HEK293 (cell line): ENCODE data around the gene ABHD16A.

ENCODE experiments used
- GLI2 ChIP-seq: fragments of 450-650 bp; formaldehyde crosslinking; IDR thresholded peaks from 2 replicates; pipeline ENCODE4; 2017; ENCODE audit warnings: missing biosample characterization, missing genetic modification characterization, low read depth, borderline replicate concordance
- HOXC10 ChIP-seq: sonication (generic); formaldehyde crosslinking; IDR thresholded peaks from 2 replicates; pipeline ENCODE4 v1.8.1; 2023; ENCODE audit warnings: mild to moderate bottlenecking, missing genetic modification reagents
- KLF1 ChIP-seq: fragments of 450-650 bp; formaldehyde crosslinking; IDR thresholded peaks from 2 replicates; pipeline ENCODE4 v1.5.1; 2016; ENCODE audit warnings: missing biosample characterization, missing genetic modification characterization
- KLF16 ChIP-seq: fragments of 450-650 bp; formaldehyde crosslinking; IDR thresholded peaks from 2 replicates; pipeline ENCODE4 v1.5.1; 2017; ENCODE audit warnings: missing biosample characterization, missing genetic modification characterization
- KLF7 ChIP-seq: fragments of 450-650 bp; formaldehyde crosslinking; IDR thresholded peaks from 2 replicates; pipeline ENCODE4 v1.5.1; 2016; ENCODE audit warnings: missing biosample characterization, missing genetic modification characterization, borderline replicate concordance
- KLF9 ChIP-seq: fragments of 450-650 bp; formaldehyde crosslinking; IDR thresholded peaks from 2 replicates; pipeline ENCODE4 v1.5.1; 2016; ENCODE audit warnings: missing biosample characterization, missing genetic modification characterization, low read depth
- OVOL3 ChIP-seq: fragments of 450-650 bp; formaldehyde crosslinking; IDR thresholded peaks from 2 replicates; pipeline ENCODE4 v1.5.1; 2016; ENCODE audit warnings: missing biosample characterization, missing genetic modification characterization
- ZBTB20 ChIP-seq: fragments of 450-650 bp; formaldehyde crosslinking; IDR thresholded peaks from 2 replicates; pipeline ENCODE4 v1.5.1; 2016; ENCODE audit warnings: missing biosample characterization, missing genetic modification characterization
- ZFP3 ChIP-seq: fragments of 450-650 bp; formaldehyde crosslinking; IDR thresholded peaks from 2 replicates; pipeline ENCODE4 v1.5.1; 2016; ENCODE audit warnings: low read depth, missing biosample characterization, missing genetic modification characterization
- ZFP37 ChIP-seq: fragments of 450-650 bp; formaldehyde crosslinking; IDR thresholded peaks from 2 replicates; pipeline ENCODE4 v1.5.1; 2016; ENCODE audit warnings: missing biosample characterization, missing genetic modification characterization
- ZNF184 ChIP-seq: fragments of 450-650 bp; IDR thresholded peaks from 2 replicates; pipeline ENCODE4 v1.5.1; 2018; ENCODE audit warnings: missing biosample characterization, mild to moderate bottlenecking, missing genetic modification characterization
- ZNF23 ChIP-seq: fragments of 450-650 bp; formaldehyde crosslinking; IDR thresholded peaks from 2 replicates; pipeline ENCODE4 v1.5.1; 2016; ENCODE audit warnings: missing biosample characterization, missing genetic modification characterization, borderline replicate concordance
- ZNF354C ChIP-seq: fragments of 450-650 bp; formaldehyde crosslinking; IDR thresholded peaks from 2 replicates; pipeline ENCODE4 v1.5.1; 2016; ENCODE audit warnings: missing biosample characterization, missing genetic modification characterization, low read depth, borderline replicate concordance
- ZNF394 ChIP-seq: fragments of 450-650 bp; formaldehyde crosslinking; IDR thresholded peaks from 2 replicates; pipeline ENCODE4 v1.5.1; 2016; ENCODE audit warnings: missing biosample characterization, missing genetic modification characterization, mild to moderate bottlenecking, moderate library complexity, borderline replicate concordance
- ZNF433 ChIP-seq: fragments of 450-650 bp; formaldehyde crosslinking; IDR thresholded peaks from 2 replicates; pipeline ENCODE4 v1.5.1; 2016; ENCODE audit warnings: missing biosample characterization, missing genetic modification characterization, low read depth
- ZNF501 ChIP-seq: fragments of 450-650 bp; formaldehyde crosslinking; IDR thresholded peaks from 2 replicates; pipeline ENCODE4 v1.5.1; 2016; ENCODE audit warnings: missing biosample characterization, missing genetic modification characterization
- ZNF549 ChIP-seq: fragments of 450-650 bp; IDR thresholded peaks from 2 replicates; pipeline ENCODE4 v1.5.1; 2018; ENCODE audit warnings: missing biosample characterization, missing genetic modification characterization, mild to moderate bottlenecking, inconsistent platforms, moderate library complexity
- ZNF560 ChIP-seq: fragments of 450-650 bp; formaldehyde crosslinking; IDR thresholded peaks from 2 replicates; pipeline ENCODE4 v1.5.1; 2017; ENCODE audit warnings: missing biosample characterization, missing genetic modification characterization, borderline replicate concordance
- ZNF571 ChIP-seq: fragments of 450-650 bp; formaldehyde crosslinking; IDR thresholded peaks from 2 replicates; pipeline ENCODE4 v1.5.0; 2017; ENCODE audit warnings: missing biosample characterization, missing genetic modification characterization
- ZNF626 ChIP-seq: fragments of 450-650 bp; sonication (Bioruptor Pico); formaldehyde crosslinking; IDR thresholded peaks from 2 replicates; pipeline ENCODE4 v1.5.1; 2018; ENCODE audit warnings: missing biosample characterization, missing genetic modification characterization, inconsistent platforms
- TF ChIP-seq, protein P1 (sequence below): fragments of 450-650 bp; formaldehyde crosslinking; IDR thresholded peaks from 2 replicates; pipeline ENCODE4 v1.5.1; 2016; ENCODE audit warnings: missing biosample characterization, missing genetic modification characterization
- TF ChIP-seq, protein P2 (sequence below): IDR thresholded peaks from 2 replicates; pipeline ENCODE4 v1.6.1; 2011; ENCODE audit warnings: mild to moderate bottlenecking, low read depth, low read length, borderline replicate concordance
- TF ChIP-seq, protein P3 (sequence below): fragments of 450-650 bp; formaldehyde crosslinking; IDR thresholded peaks from 2 replicates; pipeline ENCODE4 v1.5.1; 2016; ENCODE audit warnings: missing biosample characterization, missing genetic modification characterization
- TF ChIP-seq, protein P4 (sequence below): fragments of 450-650 bp; formaldehyde crosslinking; IDR thresholded peaks from 2 replicates; pipeline ENCODE4 v1.5.1; 2016; ENCODE audit warnings: missing biosample characterization, missing genetic modification characterization
- TF ChIP-seq, protein P5 (sequence below): fragments of 450-650 bp; formaldehyde crosslinking; IDR thresholded peaks from 2 replicates; pipeline ENCODE4 v1.5.1; 2016; ENCODE audit warnings: missing biosample characterization, missing genetic modification characterization
- TF ChIP-seq, protein P6 (sequence below): fragments of 450-650 bp; formaldehyde crosslinking; IDR thresholded peaks from 2 replicates; pipeline ENCODE4 v1.5.1; 2016; ENCODE audit warnings: missing biosample characterization, missing genetic modification characterization
- TF ChIP-seq, protein P7 (sequence below): fragments of 450-650 bp; IDR thresholded peaks from 2 replicates; pipeline ENCODE4 v1.5.1; 2018; ENCODE audit warnings: missing biosample characterization, mild to moderate bottlenecking, missing genetic modification characterization

ABHD16A gene

DNA sequence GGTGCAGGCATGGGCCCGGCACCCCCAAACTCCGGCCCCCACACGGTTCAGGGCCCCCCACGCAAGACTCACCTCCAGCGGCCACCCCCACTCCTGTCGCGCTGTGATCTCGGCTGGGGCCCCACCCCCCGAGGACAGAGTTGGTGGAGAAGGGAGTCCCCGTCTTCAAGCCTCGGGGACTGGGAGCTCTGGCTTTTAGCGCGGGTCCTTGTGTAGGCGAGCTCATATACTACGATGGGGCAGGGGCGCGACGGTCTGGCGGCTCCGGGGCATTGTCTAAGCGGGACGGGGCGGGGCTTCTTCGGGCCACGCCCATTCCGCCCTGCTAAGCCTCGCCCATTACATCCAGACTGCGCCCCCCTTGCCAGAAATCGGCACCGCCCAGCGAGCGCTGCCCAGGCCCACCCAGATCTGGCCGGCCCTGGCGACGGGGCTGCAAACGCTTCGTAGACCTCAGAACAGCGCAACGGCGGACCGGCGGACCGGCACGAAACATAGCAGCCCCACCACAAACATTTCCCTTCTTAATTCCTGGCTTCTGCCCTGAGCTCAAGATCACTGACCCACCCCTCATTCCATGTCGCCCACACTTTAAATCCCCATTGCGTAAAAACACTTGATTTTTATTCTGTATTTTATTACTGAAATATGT lies 27.0 kb upstream of the ABHD16A start (continued):
- TF ChIP-seq ZNF184 (no peak), ZNF354C (tag by site-specific recombination) (no peak), KLF7 (peak; percentile 38; the same call in 1 of the 2 replicates), ZNF560 (tag by site-specific recombination) (no peak), ZNF571 (tag by site-specific recombination) (no peak), ZFP37 (tag by site-specific recombination) (peak; percentile 56; the same call in 1 of the 2 replicates), KLF16 (tag by site-specific recombination) (peak; percentile 5; the same call in 1 of the 2 replicates), ZNF394 (tag by site-specific recombination) (no peak), KLF1 (peak; percentile 93), GLI2 (tag by site-specific recombination) (no peak), KLF9 (tag by site-specific recombination) (0 out of 2 replicates have a peak, but pooled peaks have one; percentile 62), HOXC10 (CRISPR knock-in tag) (no peak), ZNF23 (tag by site-specific recombination) (no peak), ZNF433 (tag by site-specific recombination) (no peak), ZNF549 (tag by site-specific recombination) (no peak), OVOL3 (tag by site-specific recombination) (no peak), ZNF626 (tag by site-specific recombination) (no peak), ZNF501 (tag by site-specific recombination) (peak; percentile 48; the same call in 1 of the 2 replicates), ZFP3 (tag by site-specific recombination) (peak; percentile 65; the same call in 1 of the 2 replicates), ZBTB20 (tag by site-specific recombination) (peak; percentile 68; the same call in 1 of the 2 replicates)
- TF ChIP-seq, protein P1, sequence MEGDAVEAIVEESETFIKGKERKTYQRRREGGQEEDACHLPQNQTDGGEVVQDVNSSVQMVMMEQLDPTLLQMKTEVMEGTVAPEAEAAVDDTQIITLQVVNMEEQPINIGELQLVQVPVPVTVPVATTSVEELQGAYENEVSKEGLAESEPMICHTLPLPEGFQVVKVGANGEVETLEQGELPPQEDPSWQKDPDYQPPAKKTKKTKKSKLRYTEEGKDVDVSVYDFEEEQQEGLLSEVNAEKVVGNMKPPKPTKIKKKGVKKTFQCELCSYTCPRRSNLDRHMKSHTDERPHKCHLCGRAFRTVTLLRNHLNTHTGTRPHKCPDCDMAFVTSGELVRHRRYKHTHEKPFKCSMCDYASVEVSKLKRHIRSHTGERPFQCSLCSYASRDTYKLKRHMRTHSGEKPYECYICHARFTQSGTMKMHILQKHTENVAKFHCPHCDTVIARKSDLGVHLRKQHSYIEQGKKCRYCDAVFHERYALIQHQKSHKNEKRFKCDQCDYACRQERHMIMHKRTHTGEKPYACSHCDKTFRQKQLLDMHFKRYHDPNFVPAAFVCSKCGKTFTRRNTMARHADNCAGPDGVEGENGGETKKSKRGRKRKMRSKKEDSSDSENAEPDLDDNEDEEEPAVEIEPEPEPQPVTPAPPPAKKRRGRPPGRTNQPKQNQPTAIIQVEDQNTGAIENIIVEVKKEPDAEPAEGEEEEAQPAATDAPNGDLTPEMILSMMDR (tag by site-specific recombination): peak; percentile 72
- TF ChIP-seq, protein P2, sequence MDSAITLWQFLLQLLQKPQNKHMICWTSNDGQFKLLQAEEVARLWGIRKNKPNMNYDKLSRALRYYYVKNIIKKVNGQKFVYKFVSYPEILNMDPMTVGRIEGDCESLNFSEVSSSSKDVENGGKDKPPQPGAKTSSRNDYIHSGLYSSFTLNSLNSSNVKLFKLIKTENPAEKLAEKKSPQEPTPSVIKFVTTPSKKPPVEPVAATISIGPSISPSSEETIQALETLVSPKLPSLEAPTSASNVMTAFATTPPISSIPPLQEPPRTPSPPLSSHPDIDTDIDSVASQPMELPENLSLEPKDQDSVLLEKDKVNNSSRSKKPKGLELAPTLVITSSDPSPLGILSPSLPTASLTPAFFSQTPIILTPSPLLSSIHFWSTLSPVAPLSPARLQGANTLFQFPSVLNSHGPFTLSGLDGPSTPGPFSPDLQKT: no peak
- TF ChIP-seq, protein P3, sequence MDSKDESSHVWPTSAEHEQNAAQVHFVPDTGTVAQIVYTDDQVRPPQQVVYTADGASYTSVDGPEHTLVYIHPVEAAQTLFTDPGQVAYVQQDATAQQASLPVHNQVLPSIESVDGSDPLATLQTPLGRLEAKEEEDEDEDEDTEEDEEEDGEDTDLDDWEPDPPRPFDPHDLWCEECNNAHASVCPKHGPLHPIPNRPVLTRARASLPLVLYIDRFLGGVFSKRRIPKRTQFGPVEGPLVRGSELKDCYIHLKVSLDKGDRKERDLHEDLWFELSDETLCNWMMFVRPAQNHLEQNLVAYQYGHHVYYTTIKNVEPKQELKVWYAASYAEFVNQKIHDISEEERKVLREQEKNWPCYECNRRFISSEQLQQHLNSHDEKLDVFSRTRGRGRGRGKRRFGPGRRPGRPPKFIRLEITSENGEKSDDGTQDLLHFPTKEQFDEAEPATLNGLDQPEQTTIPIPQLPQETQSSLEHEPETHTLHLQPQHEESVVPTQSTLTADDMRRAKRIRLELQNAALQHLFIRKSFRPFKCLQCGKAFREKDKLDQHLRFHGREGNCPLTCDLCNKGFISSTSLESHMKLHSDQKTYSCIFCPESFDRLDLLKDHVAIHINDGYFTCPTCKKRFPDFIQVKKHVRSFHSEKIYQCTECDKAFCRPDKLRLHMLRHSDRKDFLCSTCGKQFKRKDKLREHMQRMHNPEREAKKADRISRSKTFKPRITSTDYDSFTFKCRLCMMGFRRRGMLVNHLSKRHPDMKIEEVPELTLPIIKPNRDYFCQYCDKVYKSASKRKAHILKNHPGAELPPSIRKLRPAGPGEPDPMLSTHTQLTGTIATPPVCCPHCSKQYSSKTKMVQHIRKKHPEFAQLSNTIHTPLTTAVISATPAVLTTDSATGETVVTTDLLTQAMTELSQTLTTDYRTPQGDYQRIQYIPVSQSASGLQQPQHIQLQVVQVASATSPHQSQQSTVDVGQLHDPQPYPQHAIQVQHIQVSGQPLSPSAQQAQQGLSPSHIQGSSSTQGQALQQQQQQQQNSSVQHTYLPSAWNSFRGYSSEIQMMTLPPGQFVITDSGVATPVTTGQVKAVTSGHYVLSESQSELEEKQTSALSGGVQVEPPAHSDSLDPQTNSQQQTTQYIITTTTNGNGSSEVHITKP (tag by site-specific recombination): peak; percentile 98
- TF ChIP-seq, protein P4, sequence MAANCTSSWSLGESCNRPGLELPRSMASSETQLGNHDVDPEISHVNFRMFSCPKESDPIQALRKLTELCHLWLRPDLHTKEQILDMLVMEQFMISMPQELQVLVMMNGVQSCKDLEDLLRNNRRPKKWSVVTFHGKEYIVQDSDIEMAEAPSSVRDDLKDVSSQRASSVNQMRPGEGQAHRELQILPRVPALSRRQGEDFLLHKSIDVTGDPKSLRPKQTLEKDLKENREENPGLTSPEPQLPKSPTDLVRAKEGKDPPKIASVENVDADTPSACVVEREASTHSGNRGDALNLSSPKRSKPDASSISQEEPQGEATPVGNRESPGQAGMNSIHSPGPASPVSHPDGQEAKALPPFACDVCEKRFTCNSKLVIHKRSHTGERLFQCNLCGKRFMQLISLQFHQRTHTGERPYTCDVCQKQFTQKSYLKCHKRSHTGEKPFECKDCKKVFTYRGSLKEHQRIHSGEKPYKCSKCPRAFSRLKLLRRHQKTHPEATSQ (tag by site-specific recombination): no peak
- TF ChIP-seq, protein P5, sequence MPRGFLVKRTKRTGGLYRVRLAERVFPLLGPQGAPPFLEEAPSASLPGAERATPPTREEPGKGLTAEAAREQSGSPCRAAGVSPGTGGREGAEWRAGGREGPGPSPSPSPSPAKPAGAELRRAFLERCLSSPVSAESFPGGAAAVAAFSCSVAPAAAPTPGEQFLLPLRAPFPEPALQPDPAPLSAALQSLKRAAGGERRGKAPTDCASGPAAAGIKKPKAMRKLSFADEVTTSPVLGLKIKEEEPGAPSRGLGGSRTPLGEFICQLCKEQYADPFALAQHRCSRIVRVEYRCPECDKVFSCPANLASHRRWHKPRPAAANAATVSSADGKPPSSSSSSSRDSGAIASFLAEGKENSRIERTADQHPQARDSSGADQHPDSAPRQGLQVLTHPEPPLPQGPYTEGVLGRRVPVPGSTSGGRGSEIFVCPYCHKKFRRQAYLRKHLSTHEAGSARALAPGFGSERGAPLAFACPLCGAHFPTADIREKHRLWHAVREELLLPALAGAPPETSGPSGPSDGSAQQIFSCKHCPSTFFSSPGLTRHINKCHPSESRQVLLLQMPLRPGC: no peak
- TF ChIP-seq, protein P6, sequence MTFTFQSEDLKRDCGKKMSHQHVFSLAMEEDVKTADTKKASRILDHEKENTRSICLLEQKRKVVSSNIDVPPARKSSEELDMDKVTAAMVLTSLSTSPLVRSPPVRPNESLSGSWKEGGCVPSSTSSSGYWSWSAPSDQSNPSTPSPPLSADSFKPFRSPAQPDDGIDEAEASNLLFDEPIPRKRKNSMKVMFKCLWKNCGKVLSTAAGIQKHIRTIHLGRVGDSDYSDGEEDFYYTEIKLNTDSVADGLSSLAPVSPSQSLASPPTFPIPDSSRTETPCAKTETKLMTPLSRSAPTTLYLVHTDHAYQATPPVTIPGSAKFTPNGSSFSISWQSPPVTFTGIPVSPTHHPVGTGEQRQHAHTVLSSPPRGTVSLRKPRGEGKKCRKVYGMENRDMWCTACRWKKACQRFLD (tag by site-specific recombination): no peak
- TF ChIP-seq, protein P7, sequence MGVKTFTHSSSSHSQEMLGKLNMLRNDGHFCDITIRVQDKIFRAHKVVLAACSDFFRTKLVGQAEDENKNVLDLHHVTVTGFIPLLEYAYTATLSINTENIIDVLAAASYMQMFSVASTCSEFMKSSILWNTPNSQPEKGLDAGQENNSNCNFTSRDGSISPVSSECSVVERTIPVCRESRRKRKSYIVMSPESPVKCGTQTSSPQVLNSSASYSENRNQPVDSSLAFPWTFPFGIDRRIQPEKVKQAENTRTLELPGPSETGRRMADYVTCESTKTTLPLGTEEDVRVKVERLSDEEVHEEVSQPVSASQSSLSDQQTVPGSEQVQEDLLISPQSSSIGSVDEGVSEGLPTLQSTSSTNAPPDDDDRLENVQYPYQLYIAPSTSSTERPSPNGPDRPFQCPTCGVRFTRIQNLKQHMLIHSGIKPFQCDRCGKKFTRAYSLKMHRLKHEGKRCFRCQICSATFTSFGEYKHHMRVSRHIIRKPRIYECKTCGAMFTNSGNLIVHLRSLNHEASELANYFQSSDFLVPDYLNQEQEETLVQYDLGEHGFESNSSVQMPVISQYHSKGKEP: no peak
